GM21390 (cell line): Measurements from ENCODE around the gene MGMT.

Experiments
- ATAC-seq: cut with Tn5 transposase; IDR thresholded peaks from one replicate; pipeline ENCODE4 v1.9.1; 2021; ENCODE audit not compliant: unreplicated experiment

Gene MGMT

DNA sequence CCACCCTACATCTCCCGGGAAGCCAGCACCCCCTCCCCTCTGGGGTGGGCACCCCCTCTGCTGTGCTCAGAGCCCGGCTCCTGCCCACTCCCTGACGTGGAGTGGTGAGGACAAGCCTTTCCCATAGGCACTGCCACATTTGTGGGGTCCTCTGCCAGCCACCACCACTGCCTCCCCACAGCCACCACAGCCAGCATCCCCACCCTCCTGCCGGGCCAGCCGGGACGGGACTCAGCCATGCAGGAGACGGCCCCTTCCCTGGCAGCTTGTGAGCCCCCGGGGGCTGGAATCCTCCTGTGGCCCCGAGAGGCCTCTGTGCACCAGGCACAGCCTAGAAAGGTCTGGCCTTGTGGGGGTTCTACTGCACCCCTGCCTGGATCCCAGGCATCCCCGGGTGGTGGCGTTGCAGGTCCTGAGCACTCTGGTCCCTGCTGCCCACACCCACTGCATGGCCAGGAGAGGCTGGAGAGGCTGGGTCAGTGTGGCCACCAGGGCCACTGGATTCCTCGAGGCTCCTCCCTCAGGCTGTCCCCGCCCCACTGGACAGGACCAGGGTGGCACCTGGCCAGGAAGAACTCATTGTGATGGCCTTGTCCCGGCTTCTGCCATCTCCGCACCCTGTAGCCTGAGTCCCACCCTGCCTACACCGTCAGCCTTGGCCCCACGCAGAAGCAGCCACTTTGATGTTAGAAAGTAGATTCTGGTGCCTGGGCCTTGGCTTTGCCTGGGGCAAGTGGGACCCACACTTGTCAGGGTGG is 349.0 kb downstream of the MGMT start:
- ATAC-seq: no peak

DNA sequence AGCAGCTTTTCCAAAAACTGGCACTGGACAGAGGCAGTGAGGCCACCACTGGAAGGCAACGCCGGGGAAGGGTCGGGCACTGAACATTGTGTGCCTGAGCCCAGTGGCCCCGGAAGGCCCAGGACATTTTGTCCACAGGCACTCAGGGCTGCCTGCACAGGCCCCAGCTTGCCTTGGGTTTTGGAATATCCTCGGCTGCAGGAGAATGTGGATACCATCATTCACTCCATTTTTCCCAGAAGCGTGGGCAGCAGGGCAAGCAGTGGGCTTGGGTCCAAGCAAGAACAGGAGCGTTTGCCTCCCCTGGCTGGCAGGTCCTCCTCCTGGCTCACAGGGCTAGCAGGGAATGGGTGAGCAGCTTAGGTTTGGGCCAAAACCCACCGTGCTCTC is 349.6 kb downstream of the MGMT start:
- ATAC-seq: no peak
